ENCODE measurements around the gene CCDC154. TPM values are rescaled to one million over a fixed set of nuclear protein-coding genes. Genes with fewer than 3 reads are reported as not detected.

Gene CCDC154
- total RNA-seq, 1 experiment from 2014 or later = 3.2 TPM

- CTCF ChIA-PET = interaction anchor here (0.5 to 1.5 kb wide), 4 partner anchors 21 to 132 kb away, joined by 3 to 6 read pairs (median 4); no protein-coding TSS in a partner anchor
- no peak for TF ChIP-seq CTCF (IDR thresholded peaks at IDR 0.05; ENCODE audit: unreplicated experiment)
- Mint-ChIP-seq H3K27me3 (ENCODE audit: unreplicated experiment) (peaks cover 44% of the 10 kb centered on the region), H3K4me3 (ENCODE audit: low read depth, unreplicated experiment) (no peak overlapping the region), H3K9me3 (ENCODE audit: low read depth, unreplicated experiment) (no peaks in the 10 kb centered on the region), H3K36me3 (ENCODE audit: insufficient read depth, unreplicated experiment) (peaks cover 6% of the 10 kb centered on the region), H3K27ac (ENCODE audit: unreplicated experiment) (no peak overlapping the region), H3K4me1 (ENCODE audit: low read depth, unreplicated experiment) (no peaks in the 10 kb centered on the region)
- intact Hi-C loops (cut with micrococcal nuclease; ENCODE audit: unreplicated experiment) = no loop called here
- no TSS peak for BruUV-seq (replicated peaks)
- no peak for DNase-seq
Measured at GRCh38 chr16:1429012-1429411, 15.3 kb downstream of the CCDC154 start.

- Mint-ChIP-seq H3K9me3 (ENCODE audit: low read depth, unreplicated experiment) (no peaks in the 10 kb centered on the region), H3K27me3 (ENCODE audit: unreplicated experiment) (peaks cover 44% of the 10 kb centered on the region), H3K4me1 (ENCODE audit: low read depth, unreplicated experiment) (no peaks in the 10 kb centered on the region), H3K27ac (ENCODE audit: unreplicated experiment) (no peak overlapping the region), H3K4me3 (ENCODE audit: low read depth, unreplicated experiment) (no peak overlapping the region), H3K36me3 (ENCODE audit: insufficient read depth, unreplicated experiment) (peaks cover 6% of the 10 kb centered on the region)
- no TSS peak for BruUV-seq (replicated peaks)
- CTCF ChIA-PET = interaction anchor here (1.5 kb wide), 1 partner anchor 132 kb away, joined by 4 read pairs; no protein-coding TSS in a partner anchor
- peak; percentile 19 for TF ChIP-seq CTCF (IDR thresholded peaks at IDR 0.05; ENCODE audit: unreplicated experiment)
- intact Hi-C loops (cut with micrococcal nuclease; ENCODE audit: unreplicated experiment) = no loop called here
- DNase-seq = peak; percentile 47
Measured at GRCh38 chr16:1428511-1428910, 15.8 kb downstream of the CCDC154 start.

- Mint-ChIP-seq H3K27ac (ENCODE audit: unreplicated experiment) (no peak overlapping the region), H3K4me1 (ENCODE audit: low read depth, unreplicated experiment) (no peaks in the 10 kb centered on the region)
- CTCF ChIA-PET = no interaction called here
Measured at GRCh38 chr16:1427473-1428461, 16.6 kb downstream of the CCDC154 start.

More at GRCh38 chr16:1427473-1428461, 16.6 kb downstream of the CCDC154 start:
- Mint-ChIP-seq H3K4me3 (ENCODE audit: low read depth, unreplicated experiment) (no peak overlapping the region), H3K27me3 (ENCODE audit: unreplicated experiment) (peaks cover 44% of the 10 kb centered on the region), H3K9me3 (ENCODE audit: low read depth, unreplicated experiment) (no peaks in the 10 kb centered on the region), H3K36me3 (ENCODE audit: insufficient read depth, unreplicated experiment) (peaks cover 6% of the 10 kb centered on the region)
- no TSS peak for BruUV-seq (replicated peaks)
- TF ChIP-seq CTCF (IDR thresholded peaks at IDR 0.05; ENCODE audit: unreplicated experiment) = no peak
- intact Hi-C loops (cut with micrococcal nuclease; ENCODE audit: unreplicated experiment) = no loop called here
- no peak for DNase-seq

Data from Calu3 (cell line).